GM23338 (cell line): ENCODE data around the gene SEL1L2. TPM values are rescaled to one million over a fixed set of nuclear protein-coding genes. Genes with fewer than 3 reads are reported as not detected.

Experiments
- ATAC-seq: fragments of 200-7000 bp; cut with Tn5 transposase; 3 replicates; pipeline ENCODE4 v1.9.1; 2020
- DNase-seq: peaks from one replicate; pipeline ENCODE4 v3.0.0-alpha.2; 2015; ENCODE audit warnings: low spot score
- H2AFZ ChIP-seq: fragments of 200-600 bp; sonication (generic); 2 replicates; pipeline ENCODE4 v1.8.0; 2016; ENCODE audit warnings: antibody characterized with exemption, mild to moderate bottlenecking, moderate library complexity
- H3F3A ChIP-seq: fragments of 200-600 bp; sonication (generic); replicated peaks from 2 replicates; pipeline ENCODE4 v1.8.0; 2017; ENCODE audit warnings: antibody characterized with exemption, mixed run types, low read depth
- H3K27ac ChIP-seq: fragments of 200-600 bp; sonication (generic); 2 replicates; pipeline ENCODE4 v1.6.1; 2016; ENCODE audit warnings: low read depth
- H3K27me3 ChIP-seq: fragments of 200-600 bp; sonication (generic); 2 replicates; pipeline ENCODE4 v1.8.0; 2016; ENCODE audit warnings: mild to moderate bottlenecking, mixed run types, moderate library complexity; ENCODE audit not compliant: insufficient read depth
- H3K36me3 ChIP-seq: fragments of 200-600 bp; sonication (generic); 2 replicates; pipeline ENCODE4 v1.8.0; 2016; ENCODE audit warnings: mild to moderate bottlenecking; ENCODE audit not compliant: insufficient read depth
- H3K4me1 ChIP-seq: fragments of 200-600 bp; sonication (generic); 2 replicates; pipeline ENCODE4 v1.8.0; 2016; ENCODE audit warnings: mild to moderate bottlenecking, moderate library complexity; ENCODE audit not compliant: insufficient read depth
- H3K4me2 ChIP-seq: fragments of 200-600 bp; sonication (generic); 2 replicates; pipeline ENCODE4 v1.7.1; 2017; ENCODE audit warnings: mixed run types
- H3K4me3 ChIP-seq: fragments of 200-600 bp; sonication (generic); 2 replicates; pipeline ENCODE4 v1.6.1; 2016; ENCODE audit warnings: mixed run types
- H3K79me2 ChIP-seq: fragments of 200-600 bp; sonication (generic); replicated peaks from 2 replicates; pipeline ENCODE4 v1.8.0; 2017; ENCODE audit warnings: mild to moderate bottlenecking; ENCODE audit not compliant: insufficient read depth
- H3K9me2 ChIP-seq: fragments of 200-600 bp; sonication (generic); 2 replicates; pipeline ENCODE4 v1.8.0; 2017; ENCODE audit not compliant: insufficient read depth
- H4K20me1 ChIP-seq: fragments of 200-600 bp; sonication (generic); replicated peaks from 2 replicates; pipeline ENCODE4 v1.8.0; 2017; ENCODE audit warnings: mild to moderate bottlenecking; ENCODE audit not compliant: insufficient read depth
- H3K27ac Mint-ChIP-seq: 2 replicates; pipeline ENCODE4 v1.8.0; 2020; ENCODE audit warnings: inconsistent platforms, mild to moderate bottlenecking, moderate library complexity, mixed read lengths
- H3K27me3 Mint-ChIP-seq: 3 replicates; pipeline ENCODE4 v1.8.0; 2022; ENCODE audit warnings: low read depth, mild to moderate bottlenecking, moderate library complexity, mixed read lengths, inconsistent platforms; ENCODE audit not compliant: insufficient read depth, poor library complexity
- H3K36me3 Mint-ChIP-seq: 3 replicates; pipeline ENCODE4 v1.8.0; 2021; ENCODE audit warnings: low read depth, mild to moderate bottlenecking, inconsistent platforms, moderate library complexity, mixed read lengths
- H3K4me1 Mint-ChIP-seq: 3 replicates; pipeline ENCODE4 v1.8.0; 2020; ENCODE audit warnings: mild to moderate bottlenecking, inconsistent platforms, mixed read lengths
- H3K4me3 Mint-ChIP-seq: 3 replicates; pipeline ENCODE4 v1.8.0; 2021; ENCODE audit warnings: moderate library complexity, mild to moderate bottlenecking, inconsistent platforms, mixed read lengths
- H3K9me3 Mint-ChIP-seq: 3 replicates; pipeline ENCODE4 v1.8.0; 2020; ENCODE audit warnings: moderate library complexity, mild to moderate bottlenecking, inconsistent platforms, mixed read lengths
- CREB1 ChIP-seq: fragments of 250-450 bp; sonication (Bioruptor Pico); IDR thresholded peaks from 2 replicates; pipeline ENCODE4 v1.5.0; 2020; ENCODE audit warnings: low read depth, mild to moderate bottlenecking, moderate library complexity
- CTCF ChIP-seq, 2 experiments: fragments of 200-600 bp in 1 of 2; sonication (generic) in 1 of 2; conservative IDR thresholded peaks; 2 replicates each; pipeline versions ENCODE4 v1.5.1 to v1.6.1; 2016 to 2017; ENCODE audit warnings: antibody characterized with exemption in 2 of 2, low read depth in 2 of 2, mild to moderate bottlenecking in 2 of 2, moderate library complexity in 1 of 2
- EZH2 ChIP-seq: fragments of 200-600 bp; sonication (generic); IDR thresholded peaks from one replicate; pipeline ENCODE4 v1.8.0; 2017; ENCODE audit warnings: antibody characterized with exemption, mild to moderate bottlenecking, low read depth; ENCODE audit not compliant: unreplicated experiment
- EZH2phosphoT487 ChIP-seq: fragments of 200-600 bp; sonication (generic); IDR thresholded peaks from one replicate; pipeline ENCODE4 v1.8.1; 2018; ENCODE audit warnings: antibody characterized with exemption; ENCODE audit not compliant: unreplicated experiment
- JUNB ChIP-seq: IDR thresholded peaks from one replicate; pipeline ENCODE4 v1.6.1; 2016; ENCODE audit warnings: antibody characterized with exemption; ENCODE audit not compliant: unreplicated experiment
- NANOG ChIP-seq: IDR thresholded peaks from 2 replicates; pipeline ENCODE4 v1.6.1; 2016; ENCODE audit warnings: antibody characterized with exemption, borderline replicate concordance
- POLR2AphosphoS5 ChIP-seq: IDR thresholded peaks from 2 replicates; pipeline ENCODE4 v1.6.1; 2016; ENCODE audit warnings: antibody characterized with exemption, low read depth
- REST ChIP-seq: IDR thresholded peaks from one replicate; pipeline ENCODE4 v1.6.1; 2018; ENCODE audit warnings: antibody characterized with exemption; ENCODE audit not compliant: unreplicated experiment
- STAT1 ChIP-seq: IDR thresholded peaks from one replicate; pipeline ENCODE4 v1.6.1; 2016; ENCODE audit warnings: antibody characterized with exemption; ENCODE audit not compliant: unreplicated experiment
- ZNF114 ChIP-seq: fragments of 250-450 bp; sonication (Bioruptor Pico); IDR thresholded peaks from 2 replicates; pipeline ENCODE4 v1.5.0; 2020; ENCODE audit warnings: mild to moderate bottlenecking, moderate library complexity
- polyA plus RNA-seq: library from polyadenylated mRNA; unstranded; fragments of >200 nt; fragmentation: Nextera tagmentation; extraction: Ambion mirVana; gene quantifications from 2 replicates; pipeline ENCODE4 v1.2.1, GENCODE V29; 2016
- total RNA-seq: library from RNA; depleted of rRNA; stranded (reverse); fragments of >200 nt; shearing (Covaris generic); gene quantifications from 2 replicates; pipeline ENCODE4 v1.2.3, GENCODE V29; 2014
- TF ChIP-seq, protein P1 (sequence below): IDR thresholded peaks from 2 replicates; pipeline ENCODE4 v1.6.1; 2016; ENCODE audit warnings: antibody characterized with exemption

The SEL1L2 gene
- total and polyA plus RNA-seq, 2 experiments from 2014 or later, result not detected

- TF ChIP-seq REST (no peak), ZNF114 (CRISPR knock-in tag) (no peak), JUNB (no peak), POLR2AphosphoS5 (no peak), STAT1 (no peak), CREB1 (CRISPR knock-in tag) (no peak), CTCF (conservative IDR thresholded peaks at IDR 0.05; ENCODE audit: low read depth in 2 of 2) (no peak), NANOG (no peak), EZH2 (no peak)
- TF ChIP-seq, protein P1, sequence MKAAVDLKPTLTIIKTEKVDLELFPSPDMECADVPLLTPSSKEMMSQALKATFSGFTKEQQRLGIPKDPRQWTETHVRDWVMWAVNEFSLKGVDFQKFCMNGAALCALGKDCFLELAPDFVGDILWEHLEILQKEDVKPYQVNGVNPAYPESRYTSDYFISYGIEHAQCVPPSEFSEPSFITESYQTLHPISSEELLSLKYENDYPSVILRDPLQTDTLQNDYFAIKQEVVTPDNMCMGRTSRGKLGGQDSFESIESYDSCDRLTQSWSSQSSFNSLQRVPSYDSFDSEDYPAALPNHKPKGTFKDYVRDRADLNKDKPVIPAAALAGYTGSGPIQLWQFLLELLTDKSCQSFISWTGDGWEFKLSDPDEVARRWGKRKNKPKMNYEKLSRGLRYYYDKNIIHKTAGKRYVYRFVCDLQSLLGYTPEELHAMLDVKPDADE, result no peak
Measured at GRCh38 chr20:13900496-13900895, 89.9 kb downstream of the SEL1L2 start (continued).

DNA sequence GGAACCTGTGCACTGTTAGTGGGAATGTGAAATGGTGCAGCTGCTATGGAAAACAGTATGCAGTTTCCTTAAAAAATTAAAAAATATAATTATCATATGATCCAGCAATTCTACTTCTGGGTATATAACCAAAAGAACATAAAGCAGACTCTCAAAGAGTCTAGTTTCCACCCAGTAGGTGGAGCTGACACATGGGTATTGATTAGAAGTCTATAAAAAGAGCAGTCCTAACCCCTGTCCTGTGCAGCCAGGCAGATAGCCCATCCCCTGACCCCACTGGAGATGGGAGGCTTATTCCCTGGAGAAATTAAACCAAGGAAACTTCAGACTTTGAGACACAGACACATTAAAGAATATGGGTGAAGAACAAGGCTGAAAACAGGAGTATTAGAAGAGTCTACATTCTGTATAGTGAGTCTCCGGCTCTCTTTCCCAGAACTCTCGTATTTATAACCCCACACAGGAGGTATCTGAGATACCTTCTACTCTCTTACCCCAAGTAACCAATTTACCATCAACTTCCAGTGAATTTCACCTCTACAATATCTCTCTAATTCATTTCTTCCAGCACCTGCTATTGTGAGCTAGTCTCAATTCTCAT is 92.3 kb downstream of the SEL1L2 start:
- peaks cover 2% of the 10 kb centered on the region; the same call in 1 of the 3 replicates for H3K36me3 Mint-ChIP-seq
- H3K27me3 ChIP-seq, result no peaks in the 10 kb centered on the region
- H3K79me2 ChIP-seq, result no peaks in the 10 kb centered on the region
- H2AFZ ChIP-seq, result no peak overlapping the region
- H3K27ac Mint-ChIP-seq, result no peak overlapping the region
- no peak overlapping the region for H3K4me3 Mint-ChIP-seq
- ATAC-seq, result peak; percentile 64
- H3K4me2 ChIP-seq, result no peak overlapping the region
- no peaks in the 10 kb centered on the region for H4K20me1 ChIP-seq
- H3K4me1 Mint-ChIP-seq, result no peaks in the 10 kb centered on the region
- H3K4me3 ChIP-seq, result no peak overlapping the region
- DNase-seq, result peak; percentile 15
- no peak overlapping the region for H3K27ac ChIP-seq
- H3K36me3 ChIP-seq, result no peaks in the 10 kb centered on the region
- no peaks in the 10 kb centered on the region for H3K9me2 ChIP-seq
- H3F3A ChIP-seq, result no peaks in the 10 kb centered on the region
- H3K27me3 Mint-ChIP-seq, result peaks cover 2% of the 10 kb centered on the region
- no peaks in the 10 kb centered on the region for H3K4me1 ChIP-seq
- H3K9me3 Mint-ChIP-seq, result peaks cover 3% of the 10 kb centered on the region; the same call in 1 of the 3 replicates
- TF ChIP-seq CTCF (conservative IDR thresholded peaks at IDR 0.05; ENCODE audit: low read depth in 2 of 2), result peak; percentile 42 to 45
- no peak for TF ChIP-seq EZH2phosphoT487
